HEK293 (cell line): ENCODE data around the gene ZFC3H1.

Experiments
- CTCF ChIA-PET: fragments of 350-600 bp; formaldehyde crosslinking; extraction: SDS; loops from one replicate; lab custom pipeline; 2021; ENCODE audit warnings: antibody characterized with exemption; lab: Yijun Ruan, JAX
- POLR2A ChIA-PET: fragments of 300-600 bp; formaldehyde crosslinking; extraction: SDS; loops from one replicate; lab custom pipeline; 2020; ENCODE audit warnings: antibody characterized with exemption, inconsistent platforms; lab: Yijun Ruan, JAX
- H3K27ac ChIP-seq: fragments of 200-500 bp; sonication (Bioruptor generic); 2 replicates; pipeline ENCODE4 v1.5.1; 2014; ENCODE audit warnings: low read depth, low read length, control low read depth, inconsistent platforms; ENCODE audit errors: extremely low read depth
- H3K36me3 ChIP-seq, 2 experiments: fragments of 200-500 bp in 1 of 2; sonication (Bioruptor generic) in 1 of 2; 1 replicate in 1 of 2; 2 replicates in 1 of 2; pipeline ENCODE4 v1.5.1; 2014 to 2017; ENCODE audit warnings: inconsistent platforms in 2 of 2, low read length in 2 of 2; ENCODE audit not compliant: control insufficient read depth in 2 of 2, insufficient read depth in 1 of 2
- H3K4me1 ChIP-seq: fragments of 200-500 bp; sonication (Bioruptor generic); 2 replicates; pipeline ENCODE4 v1.5.1; 2014; ENCODE audit warnings: mild to moderate bottlenecking, low read length, inconsistent platforms; ENCODE audit not compliant: control insufficient read depth, insufficient read depth
- H3K4me3 ChIP-seq: 2 replicates; pipeline ENCODE4 v1.5.1; 2011; ENCODE audit warnings: low read depth, mild to moderate bottlenecking, control low read depth, low read length, moderate library complexity
- H3K9me3 ChIP-seq: fragments of 200-500 bp; sonication (Bioruptor generic); 2 replicates; pipeline ENCODE4 v1.5.1; 2014; ENCODE audit warnings: low read depth, low read length, inconsistent platforms; ENCODE audit not compliant: control insufficient read depth, insufficient read depth
- AEBP2 ChIP-seq: fragments of 450-650 bp; formaldehyde crosslinking; IDR thresholded peaks from 2 replicates; pipeline ENCODE4 v1.5.1; 2016; ENCODE audit warnings: missing biosample characterization, missing genetic modification characterization, borderline replicate concordance
- HOXC10 ChIP-seq: sonication (generic); formaldehyde crosslinking; IDR thresholded peaks from 2 replicates; pipeline ENCODE4 v1.8.1; 2023; ENCODE audit warnings: mild to moderate bottlenecking, missing genetic modification reagents
- KLF9 ChIP-seq: fragments of 450-650 bp; formaldehyde crosslinking; IDR thresholded peaks from 2 replicates; pipeline ENCODE4 v1.5.1; 2016; ENCODE audit warnings: missing biosample characterization, missing genetic modification characterization, low read depth
- SCRT1 ChIP-seq: fragments of 450-650 bp; formaldehyde crosslinking; IDR thresholded peaks from 2 replicates; pipeline ENCODE4 v1.5.1; 2016; ENCODE audit warnings: missing biosample characterization, missing genetic modification characterization, borderline replicate concordance
- SCRT2 ChIP-seq: fragments of 450-650 bp; formaldehyde crosslinking; IDR thresholded peaks from 2 replicates; pipeline ENCODE4 v1.5.1; 2016; ENCODE audit warnings: missing biosample characterization, missing genetic modification characterization
- SP3 ChIP-seq: fragments of 450-650 bp; formaldehyde crosslinking; IDR thresholded peaks from 2 replicates; pipeline ENCODE4 v1.5.1; 2016; ENCODE audit warnings: missing biosample characterization, missing genetic modification characterization
- TRIM28 ChIP-seq: IDR thresholded peaks from 2 replicates; pipeline ENCODE4 v1.6.1; 2011; ENCODE audit warnings: low read length, control low read depth, borderline replicate concordance
- ZBTB1 ChIP-seq: fragments of 450-650 bp; formaldehyde crosslinking; IDR thresholded peaks from 2 replicates; pipeline ENCODE4 v1.5.1; 2016; ENCODE audit warnings: missing biosample characterization, missing genetic modification characterization
- ZBTB49 ChIP-seq: fragments of 450-650 bp; formaldehyde crosslinking; IDR thresholded peaks from 2 replicates; pipeline ENCODE4 v1.5.1; 2016; ENCODE audit warnings: missing biosample characterization, missing genetic modification characterization, low read depth
- ZNF148 ChIP-seq: fragments of 450-650 bp; formaldehyde crosslinking; IDR thresholded peaks from 2 replicates; pipeline ENCODE4 v1.5.0; 2017; ENCODE audit warnings: missing biosample characterization, missing genetic modification characterization, borderline replicate concordance
- ZNF174 ChIP-seq: fragments of 450-650 bp; formaldehyde crosslinking; IDR thresholded peaks from 2 replicates; pipeline ENCODE4 v1.5.0; 2017; ENCODE audit warnings: missing biosample characterization, mild to moderate bottlenecking, missing genetic modification characterization
- ZNF223 ChIP-seq: fragments of 450-650 bp; formaldehyde crosslinking; IDR thresholded peaks from 2 replicates; pipeline ENCODE4 v1.5.1; 2016; ENCODE audit warnings: missing biosample characterization, missing genetic modification characterization
- ZNF280D ChIP-seq: fragments of 450-650 bp; formaldehyde crosslinking; IDR thresholded peaks from 2 replicates; pipeline ENCODE4 v1.5.1; 2016; ENCODE audit warnings: missing biosample characterization, missing genetic modification characterization
- ZNF362 ChIP-seq: fragments of 450-650 bp; formaldehyde crosslinking; IDR thresholded peaks from 2 replicates; pipeline ENCODE4 v1.5.1; 2016; ENCODE audit warnings: missing biosample characterization, missing genetic modification characterization
- ZNF366 ChIP-seq: fragments of 450-650 bp; formaldehyde crosslinking; conservative IDR thresholded peaks from 2 replicates; pipeline ENCODE4 v1.5.1; 2016; ENCODE audit warnings: missing biosample characterization, missing genetic modification characterization
- ZNF529 ChIP-seq: fragments of 450-650 bp; formaldehyde crosslinking; IDR thresholded peaks from 2 replicates; pipeline ENCODE4 v1.5.1; 2017; ENCODE audit warnings: missing genetic modification characterization, missing biosample characterization; ENCODE audit not compliant: insufficient replicate concordance
- ZSCAN23 ChIP-seq: fragments of 450-650 bp; formaldehyde crosslinking; IDR thresholded peaks from 2 replicates; pipeline ENCODE4 v1.5.1; 2016; ENCODE audit warnings: missing biosample characterization, missing genetic modification characterization
- TF ChIP-seq, protein P1 (sequence below): fragments of 450-650 bp; formaldehyde crosslinking; IDR thresholded peaks from 2 replicates; pipeline ENCODE4 v1.5.1; 2016; ENCODE audit warnings: missing biosample characterization, missing genetic modification characterization
- TF ChIP-seq, protein P2 (sequence below): fragments of 450-650 bp; formaldehyde crosslinking; IDR thresholded peaks from 2 replicates; pipeline ENCODE4 v1.5.1; 2016; ENCODE audit warnings: missing biosample characterization, missing genetic modification characterization

ZFC3H1 gene

DNA sequence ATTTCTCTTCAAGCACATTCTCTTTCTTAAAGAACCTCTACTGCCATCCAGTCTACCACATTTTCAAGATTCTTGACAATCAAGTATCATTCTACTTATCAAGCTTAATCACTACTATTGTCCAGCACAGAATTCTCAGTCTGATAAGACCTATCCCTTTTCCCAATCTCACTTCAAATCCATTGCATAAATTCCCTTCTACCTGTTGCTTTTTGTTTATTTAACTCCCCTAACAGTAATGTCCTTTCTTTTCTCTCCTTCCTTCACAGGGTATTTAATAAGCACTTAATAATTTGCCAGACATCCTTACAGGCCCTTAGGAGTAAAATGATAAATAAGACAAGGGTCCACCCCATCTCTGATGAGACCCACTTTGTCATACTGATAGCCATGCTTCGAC is 41.7 kb downstream of the ZFC3H1 start:
- Histone ChIP-seq H3K9me3 (no peaks in the 10 kb centered on the region), H3K36me3 (peaks cover 77 to 98% of the 10 kb centered on the region in 2 experiments), H3K27ac (no peak overlapping the region), H3K4me1 (peaks cover 8% of the 10 kb centered on the region; the same call in 1 of the 2 replicates)
- ChIA-PET POLR2A (no interaction called here), CTCF (interaction anchor here (0.7 to 1.4 kb wide), 3 partner anchors 13 to 102 kb away, joined by 3 to 5 read pairs (median 5); no protein-coding TSS in a partner anchor)
- TF ChIP-seq SCRT1 (tag by site-specific recombination) (peak; percentile 76; the same call in 1 of the 2 replicates), SCRT2 (tag by site-specific recombination) (peak; percentile 82), HOXC10 (no peak)
- TF ChIP-seq, all 188 proteins: peak for 2
- H3K4me3 ChIP-seq, result no peak overlapping the region

- no peaks in the 10 kb centered on the region for H3K9me3 ChIP-seq
- H3K4me1 ChIP-seq, result no peaks in the 10 kb centered on the region
- H3K27ac ChIP-seq, result no peak overlapping the region
- CTCF ChIA-PET, result interaction anchor here (0.7 kb wide), 1 partner anchor 194 kb away, joined by 3 read pairs; no protein-coding TSS in a partner anchor
- POLR2A ChIA-PET, result no interaction called here
- peaks cover 64 to 81% of the 10 kb centered on the region in 2 experiments for H3K36me3 ChIP-seq
- H3K4me3 ChIP-seq, result no peak overlapping the region
- TF ChIP-seq ZNF223 (no peak), ZNF148 (tag by site-specific recombination) (no peak), SP3 (tag by site-specific recombination) (no peak), ZNF362 (no peak), ZNF280D (tag by site-specific recombination) (no peak), ZBTB49 (no peak), TRIM28 (no peak), ZNF366 (tag by site-specific recombination) (no peak), ZNF529 (tag by site-specific recombination) (no peak), AEBP2 (tag by site-specific recombination) (no peak), ZNF174 (tag by site-specific recombination) (no peak), ZSCAN23 (tag by site-specific recombination) (no peak), KLF9 (no peak), ZBTB1 (tag by site-specific recombination) (no peak)
- TF ChIP-seq, protein P1, sequence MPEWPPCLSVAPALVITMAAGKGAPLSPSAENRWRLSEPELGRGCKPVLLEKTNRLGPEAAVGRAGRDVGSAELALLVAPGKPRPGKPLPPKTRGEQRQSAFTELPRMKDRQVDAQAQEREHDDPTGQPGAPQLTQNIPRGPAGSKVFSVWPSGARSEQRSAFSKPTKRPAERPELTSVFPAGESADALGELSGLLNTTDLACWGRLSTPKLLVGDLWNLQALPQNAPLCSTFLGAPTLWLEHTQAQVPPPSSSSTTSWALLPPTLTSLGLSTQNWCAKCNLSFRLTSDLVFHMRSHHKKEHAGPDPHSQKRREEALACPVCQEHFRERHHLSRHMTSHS, result no peak
- TF ChIP-seq, protein P2, sequence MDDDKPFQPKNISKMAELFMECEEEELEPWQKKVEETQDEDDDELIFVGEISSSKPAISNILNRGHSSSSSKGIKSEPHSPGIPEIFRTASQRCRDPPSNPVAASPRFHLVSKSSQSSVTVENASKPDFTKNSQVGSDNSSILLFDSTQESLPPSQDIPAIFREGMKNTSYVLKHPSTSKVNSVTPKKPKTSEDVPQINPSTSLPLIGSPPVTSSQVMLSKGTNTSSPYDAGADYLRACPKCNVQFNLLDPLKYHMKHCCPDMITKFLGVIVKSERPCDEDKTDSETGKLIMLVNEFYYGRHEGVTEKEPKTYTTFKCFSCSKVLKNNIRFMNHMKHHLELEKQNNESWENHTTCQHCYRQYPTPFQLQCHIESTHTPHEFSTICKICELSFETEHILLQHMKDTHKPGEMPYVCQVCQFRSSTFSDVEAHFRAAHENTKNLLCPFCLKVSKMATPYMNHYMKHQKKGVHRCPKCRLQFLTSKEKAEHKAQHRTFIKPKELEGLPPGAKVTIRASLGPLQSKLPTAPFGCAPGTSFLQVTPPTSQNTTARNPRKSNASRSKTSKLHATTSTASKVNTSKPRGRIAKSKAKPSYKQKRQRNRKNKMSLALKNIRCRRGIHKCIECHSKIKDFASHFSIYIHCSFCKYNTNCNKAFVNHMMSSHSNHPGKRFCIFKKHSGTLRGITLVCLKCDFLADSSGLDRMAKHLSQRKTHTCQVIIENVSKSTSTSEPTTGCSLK (tag by site-specific recombination), result no peak
These were observed 53.4 kb downstream of the ZFC3H1 start for GRCh38 chr12:71610031-71610795.
